Heart left ventricle (tissue), 16 donors: ENCODE measurements around the gene KRT80. TPM values are rescaled to one million over a fixed set of nuclear protein-coding genes. Genes with fewer than 3 reads are reported as not detected.
A peak's percentile ranks its signal among the peaks of the same experiment; 100 is the strongest.

Experiments
- ATAC-seq, 4 donors: fragments of 200-7000 bp; cut with Tn5 transposase; one replicate each; pipeline ENCODE4 v1.9.1; 2020 to 2022; ENCODE audit warnings: moderate library complexity in 4 of 4, mild to moderate bottlenecking in 3 of 4, moderate number of reproducible peaks in 1 of 4
- DNase-seq, 5 donors: peaks; one replicate each; pipeline ENCODE4 v3.0.0-alpha.2; 2020
- H3K27ac ChIP-seq, 12 donors: fragments of 200-600 bp; sonication (generic) in 4 of 12; one replicate each; pipeline versions ENCODE4 v1.5.0 to v1.8.0; 2016 to 2022; ENCODE audit warnings: mild to moderate bottlenecking in 2 of 12
- H3K27me3 ChIP-seq, 9 donors: fragments of 200-600 bp; sonication (generic) in 2 of 9; one replicate each; pipeline versions ENCODE4 v1.5.1 to v1.8.0; 2016 to 2022; ENCODE audit warnings: mild to moderate bottlenecking in 3 of 9
- H3K36me3 ChIP-seq, 9 donors: fragments of 200-600 bp; sonication (generic) in 2 of 9; one replicate each; pipeline versions ENCODE4 v1.5.0 to v1.8.0; 2018 to 2022; ENCODE audit warnings: mild to moderate bottlenecking in 2 of 9
- H3K4me1 ChIP-seq, 12 donors: fragments of 200-600 bp; sonication (generic) in 4 of 12; one replicate each; pipeline versions ENCODE4 v1.5.0 to v1.8.0; 2016 to 2022; ENCODE audit warnings: mild to moderate bottlenecking in 3 of 12
- H3K4me3 ChIP-seq, 12 donors: fragments of 200-600 bp; sonication (generic) in 4 of 12; one replicate each; pipeline versions ENCODE4 v1.5.0 to v1.8.0; 2017 to 2022; ENCODE audit warnings: mild to moderate bottlenecking in 9 of 12, moderate library complexity in 4 of 12
- H3K9me3 ChIP-seq, 12 donors: fragments of 200-600 bp; sonication (generic) in 4 of 12; one replicate each; pipeline versions ENCODE4 v1.5.0 to v1.8.0; 2016 to 2022; ENCODE audit warnings: mild to moderate bottlenecking in 1 of 12
- CTCF ChIP-seq, 12 donors: fragments of 200-600 bp; sonication (generic) in 4 of 12; IDR thresholded peaks; one replicate each; pipeline versions ENCODE4 v1.5.0 to v1.8.0; 2018 to 2022; ENCODE audit warnings: antibody characterized with exemption in 12 of 12, mild to moderate bottlenecking in 5 of 12
- POLR2A ChIP-seq, 2 donors: fragments of 450-650 bp; IDR thresholded peaks; one replicate each; pipeline ENCODE4 v1.6.1; 2017; ENCODE audit warnings: antibody characterized with exemption in 2 of 2, mild to moderate bottlenecking in 2 of 2, moderate library complexity in 2 of 2
- WGBS, 4 donors: extraction: QIAGEN DNeasy Blood & Tissue Kit in 2 of 4; methylation state at CpG; one replicate each; pipeline versions ENCODE4 v1.1.5 to v1.1.7; 2013 to 2018; 5-methylcytosine and 5-hydroxymethylcytosine counted together
- intact Hi-C, 10 donors: fragments of 100-400 bp; cut with DNase I; formaldehyde crosslinking; loops; one replicate each; pipeline versions ENCODE4 v1.11.1 to v1.14.2; 2022
- polyA plus RNA-seq, 2 donors: library from polyadenylated mRNA; stranded (reverse); fragments of 200-250 nt; gene quantifications; one replicate each; pipeline ENCODE4 v1.2.3, GENCODE V29; 2013
- total RNA-seq, 9 donors: library from RNA; depleted of rRNA in 2 of 9; stranded (reverse); fragments of >200 nt in 2 of 9; fragmentation: NEBNext Ultra II Directional in 3 of 9; extraction: Animal tissue kit (Norgen Biotek cat#: 25700) in 3 of 9; gene quantifications; one replicate each; pipeline versions ENCODE4 v1.1.0 to v1.2.4, GENCODE V29; 2016 to 2023
- donor health status: ischemic (EF 13 %, LVEDD 7.1; RV severe dilation, severe dysfunction).
- donor health status: healthy with polysubstance abuse.
- donor health status: DM: no; HTN: yes; CAD: no.
- donor health status: DM: no; HTN: no; CAD: no.
- donor health status: ischemic (EF 25% LVEDD 6.9; RV normal size, moderate dysfunction).
- donor health status: ischemic (EF 25% LVEDD 5.7; RV mildly dilated, moderate dysfunction).
- donor health status: healthy.
- donor health status: DM: yes; HTN: yes; CAD: no.
- donor health status: ischemic (EF 35%, LVEDD 5.7; RV mildly dilated, moderate dysfunction).
- donor health status: nonischemic (EF 11% LVEDD 7.7; RV severe dilation, severe dysfunction).
- donor health status: DM: yes; HTN: yes; CAD: no.
- donor health status: PGD.
- donor health status: ischemic (EF 29% LVEDD 5.4; RV normal size, mild dysfunction).
- donor health status: nonischemic (EF 23%, LVEDD 6.1; RV moderate dilation, normal function).

KRT80 gene
- total and polyA plus RNA-seq, 11 donors: 0.08 to 1.2 (median 0.24) TPM; not detected in 2

GRCh38 chr12:52200781-52201450 is 9.1 kb upstream of the KRT80 start:
- WGBS, 4 donors: 89 to 95% (median 92%) methylated on average over 15 of the region's 15 CpGs
- H3K4me1 ChIP-seq: peaks cover 0 to 63% (median 30%) of the 10 kb centered on the region in 12 donors
- DNase-seq (peak in 2 of 5 donors; percentile 16 to 37), ATAC-seq (no peak)
- no peaks in the 10 kb centered on the region for H3K27me3 ChIP-seq
- intact Hi-C loops: no loop called here
- no peaks in the 10 kb centered on the region for H3K9me3 ChIP-seq
- no peak for TF ChIP-seq POLR2A (IDR thresholded peaks at IDR 0.05)
- TF ChIP-seq CTCF (IDR thresholded peaks at IDR 0.05): no peak
- no peak overlapping the region for H3K27ac ChIP-seq
- no peaks in the 10 kb centered on the region for H3K36me3 ChIP-seq
- H3K4me3 ChIP-seq: no peak overlapping the region

GRCh38 chr12:52200086-52200780 is 8.4 kb upstream of the KRT80 start:
- no peak for ATAC-seq
- Histone ChIP-seq H3K27me3 (no peaks in the 10 kb centered on the region), H3K36me3 (no peaks in the 10 kb centered on the region), H3K9me3 (no peaks in the 10 kb centered on the region), H3K4me3 (no peak overlapping the region), H3K4me1 (peaks cover 0 to 63% (median 30%) of the 10 kb centered on the region in 12 donors), H3K27ac (peak overlapping the region in 2 of 12 donors; percentile 76 to 78)
- intact Hi-C loops: no loop called here
- TF ChIP-seq POLR2A (IDR thresholded peaks at IDR 0.05) (no peak), CTCF (IDR thresholded peaks at IDR 0.05) (no peak)
- 88 to 92% (median 91%) methylated on average over 13 of the region's 13 CpGs for WGBS, 4 donors
- peak in 2 of 5 donors; percentile 9 to 39 for DNase-seq

- ATAC-seq (peak; percentile 79 to 86 (median 83)), DNase-seq (peak in 4 of 5 donors; percentile 55 to 68 (median 62))
- Histone ChIP-seq H3K27me3 (no peaks in the 10 kb centered on the region), H3K4me1 (peaks cover 0 to 69% (median 35%) of the 10 kb centered on the region in 12 donors), H3K27ac (peak overlapping the region in 10 of 12 donors; percentile 4 to 78 (median 64)), H3K4me3 (no peak overlapping the region), H3K36me3 (no peaks in the 10 kb centered on the region), H3K9me3 (no peaks in the 10 kb centered on the region)
- WGBS, 4 donors: 53 to 67% (median 58%) methylated on average over 6 to 8 of the region's 8 CpGs
- TF ChIP-seq POLR2A (IDR thresholded peaks at IDR 0.05): no peak
- TF ChIP-seq CTCF (IDR thresholded peaks at IDR 0.05): no peak
- intact Hi-C loops: no loop called here
These were observed 7.6 kb upstream of the KRT80 start for GRCh38 chr12:52199294-52199919.
